Embryonic facial prominence (tissue), 1 donor: ENCODE results near the gene CST3.
"Not testable (repeated sequence)": the region's sequence is repeated elsewhere in the genome, so short reads cannot be mapped to it uniquely, and the experiment has no call there.

Experiments used
- DNase-seq: peaks from one replicate; pipeline ENCODE4 v3.0.0-alpha.2; 2016; ENCODE audit errors: extremely low spot score

CST3 gene

DNA sequence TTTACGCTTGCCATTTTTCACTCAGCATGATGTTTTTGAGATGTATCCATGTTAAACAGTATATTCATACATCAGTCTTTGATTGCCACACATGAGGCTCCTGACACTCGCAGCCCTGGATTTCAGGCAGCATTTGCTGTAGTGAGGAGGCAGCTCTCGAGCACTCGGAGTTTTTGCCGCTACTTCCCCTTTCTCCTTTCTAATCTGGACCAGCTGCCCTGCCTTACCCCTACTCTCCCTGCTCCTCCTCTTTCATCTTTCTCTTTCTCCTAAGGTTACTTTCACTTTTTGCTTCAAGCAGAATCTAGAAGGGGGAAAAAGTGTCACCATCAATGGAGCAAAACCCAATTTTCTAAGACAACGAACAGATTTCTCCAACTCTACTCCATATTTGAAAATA is 5.9 kb upstream of the CST3 start:
- no peak for DNase-seq

DNA sequence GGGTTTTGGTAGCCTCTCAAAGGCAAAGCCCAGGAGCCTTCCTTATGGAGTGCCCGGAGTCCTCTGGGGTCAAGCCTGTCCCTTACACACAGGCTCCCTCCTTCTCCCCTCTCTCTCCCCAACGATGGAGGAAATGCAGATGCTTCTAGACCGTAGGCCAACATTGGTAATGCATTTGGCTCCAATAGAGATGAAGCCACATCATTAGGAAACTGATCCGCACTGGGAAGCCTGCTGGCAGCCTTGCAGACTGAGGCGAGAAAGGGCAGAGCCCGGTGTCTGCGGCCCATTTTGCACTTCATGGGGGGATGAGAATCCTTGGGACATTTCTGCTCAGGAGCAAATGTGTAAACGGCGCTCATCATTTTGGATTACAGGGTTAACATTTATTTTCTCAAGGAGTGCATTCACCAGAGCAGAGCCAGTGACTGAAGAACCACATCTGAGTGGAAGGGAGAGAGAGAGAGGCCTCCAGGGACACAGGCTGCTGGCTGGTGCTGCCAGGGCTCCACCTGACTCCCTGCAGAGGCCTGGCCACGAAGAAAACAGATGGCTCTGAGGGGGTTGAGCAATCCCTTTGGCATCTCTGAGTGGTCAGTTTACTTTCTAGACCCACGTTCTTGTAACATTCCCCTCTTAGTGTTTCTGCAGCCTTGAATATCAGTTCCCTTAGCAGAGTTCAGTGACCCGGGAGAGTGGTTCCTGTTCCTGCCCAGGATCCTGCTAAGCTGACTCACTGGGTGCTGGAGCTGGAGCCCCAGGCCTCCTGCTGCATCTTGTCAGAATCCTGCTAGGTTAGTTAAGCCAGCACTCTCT is 4.4 kb upstream of the CST3 start:
- DNase-seq, result no peak

DNA sequence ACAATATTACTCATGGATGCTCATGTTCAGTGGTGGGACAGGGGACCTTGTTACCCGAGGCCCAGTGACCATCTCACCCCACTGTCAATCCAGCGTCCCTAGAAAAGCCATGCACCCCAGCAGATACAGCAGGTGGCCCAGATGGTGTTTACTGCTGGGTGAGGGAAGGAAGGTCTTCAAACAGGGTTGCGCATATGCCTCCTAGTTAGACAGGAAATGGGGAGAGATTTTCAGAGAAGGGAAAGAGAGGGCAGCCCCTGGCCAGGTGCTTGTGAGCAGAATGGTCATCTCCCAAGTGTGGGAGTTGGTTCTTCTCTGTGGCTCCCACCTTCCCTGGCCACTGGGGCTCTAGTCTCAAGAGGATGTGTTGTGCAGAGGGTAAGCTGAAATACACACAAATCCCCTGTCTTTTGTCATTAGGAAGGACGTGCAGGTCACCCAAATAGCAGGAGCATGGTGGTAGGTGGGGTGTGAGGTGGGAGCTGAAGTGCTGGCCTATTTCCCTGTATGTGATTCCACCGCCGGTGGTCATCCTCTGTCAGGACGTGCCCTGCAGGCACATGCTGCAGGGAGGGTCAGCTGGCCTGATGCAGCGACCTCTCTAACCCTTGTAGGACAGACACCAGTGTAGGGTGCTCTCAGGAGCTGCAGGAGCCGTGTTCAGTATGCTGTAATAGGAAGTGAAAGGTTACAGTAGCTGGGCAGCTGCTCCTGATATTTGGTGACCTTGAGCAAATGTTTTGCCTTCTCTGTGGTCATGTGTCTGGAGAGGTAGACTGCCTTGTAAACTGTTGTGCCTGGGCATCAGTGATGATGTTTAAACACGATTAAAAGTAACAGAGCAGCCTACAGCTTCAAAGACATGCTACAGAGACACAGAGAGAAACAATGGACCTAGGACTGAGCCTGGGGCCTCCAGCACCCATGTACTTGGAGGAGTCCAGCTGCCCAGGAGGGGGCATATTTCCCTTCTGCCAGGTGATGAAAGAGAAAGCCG is 3.2 kb upstream of the CST3 start:
- DNase-seq, result no peak

DNA sequence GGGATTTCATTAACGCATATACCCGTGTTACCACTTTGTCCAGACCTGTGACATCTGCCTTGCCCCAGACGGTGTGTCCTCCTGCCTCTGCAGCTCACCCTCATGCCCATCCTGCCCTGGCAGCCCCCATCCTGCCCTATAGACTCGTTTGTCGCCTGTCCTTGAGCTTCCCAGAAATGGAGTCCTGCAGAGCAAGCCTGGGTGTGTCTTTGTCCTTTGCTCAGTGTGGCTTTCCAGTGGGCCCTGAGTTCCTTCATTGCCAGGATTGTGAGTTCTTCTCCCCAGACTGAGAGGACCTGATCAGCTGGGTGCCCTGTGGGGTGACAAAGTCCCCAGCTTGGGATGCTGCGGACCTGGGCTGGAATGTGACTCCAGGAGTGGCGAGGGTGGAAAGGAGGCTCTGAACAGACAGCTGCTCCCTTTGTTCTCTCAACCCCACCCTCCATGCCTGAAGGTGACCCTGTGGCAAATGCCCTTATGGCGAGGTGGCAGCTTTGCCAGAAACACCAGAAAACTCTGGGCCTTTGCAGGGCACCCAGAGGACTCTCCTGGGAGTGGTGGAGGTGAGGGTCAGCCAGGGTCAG is 2.4 kb upstream of the CST3 start:
- no peak for DNase-seq

DNA sequence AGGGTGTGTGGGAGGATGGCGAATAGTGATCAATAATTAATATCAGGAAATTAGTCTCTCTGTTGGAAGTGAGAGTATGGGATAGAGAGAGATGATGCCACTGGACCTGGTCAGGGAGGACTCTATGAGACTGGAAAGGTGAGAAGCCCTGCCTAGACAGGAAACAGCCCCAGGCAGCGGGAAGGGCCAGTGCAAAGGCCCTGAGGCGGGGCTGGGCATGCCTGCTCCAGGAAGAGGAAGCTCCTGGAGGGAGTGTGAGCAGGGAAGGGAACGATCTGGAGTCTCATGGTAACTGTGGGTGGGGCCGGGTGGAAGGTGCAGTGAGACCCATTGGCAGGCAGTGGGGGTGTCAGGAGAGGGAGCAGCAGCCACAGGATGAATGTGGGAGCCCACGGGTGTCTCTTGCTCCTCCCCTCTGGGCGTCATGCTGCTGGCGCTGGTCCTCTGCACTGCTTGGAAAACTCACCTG is 1.8 kb upstream of the CST3 start:
- no peak for DNase-seq

DNA sequence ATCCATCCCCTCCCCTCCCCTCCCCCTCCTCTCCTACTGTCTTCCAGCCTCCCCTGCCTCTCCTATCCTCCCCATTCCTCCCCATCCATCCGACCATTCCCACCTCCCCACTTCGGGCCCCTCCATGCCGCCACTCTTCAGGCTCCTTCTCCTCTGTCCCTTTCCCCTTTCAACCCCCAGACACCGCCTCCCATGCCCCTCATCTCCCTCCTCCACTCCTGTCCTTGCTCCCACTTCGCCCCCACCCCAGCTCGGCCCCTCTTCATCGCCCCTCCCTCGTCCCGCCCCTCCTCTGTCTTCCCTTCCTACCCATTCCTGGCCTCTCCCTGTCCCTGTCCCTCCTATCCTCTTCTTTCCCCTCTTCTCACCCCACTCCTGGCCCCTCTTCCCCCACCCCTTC is 554 bp upstream of the CST3 start:
- no peak for DNase-seq

DNA sequence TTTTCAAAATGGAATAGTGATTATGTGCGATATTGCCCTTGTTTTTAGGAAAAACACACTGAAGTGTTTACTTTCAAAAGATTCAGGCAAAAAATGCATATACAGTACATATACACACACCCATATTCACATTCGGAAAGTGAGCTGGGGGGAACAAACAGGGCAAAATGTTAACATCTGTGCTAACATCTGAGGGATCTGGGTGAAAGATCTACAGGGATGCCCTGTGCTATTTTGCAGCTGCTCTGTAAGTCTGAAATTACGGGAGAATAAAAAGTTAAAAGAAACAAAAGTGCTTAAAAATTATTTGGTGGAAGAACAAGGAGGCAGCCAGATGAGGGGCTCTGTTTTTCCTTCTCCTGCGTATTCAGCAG is 860 bp downstream of the CST3 start:
- DNase-seq, result no peak

DNA sequence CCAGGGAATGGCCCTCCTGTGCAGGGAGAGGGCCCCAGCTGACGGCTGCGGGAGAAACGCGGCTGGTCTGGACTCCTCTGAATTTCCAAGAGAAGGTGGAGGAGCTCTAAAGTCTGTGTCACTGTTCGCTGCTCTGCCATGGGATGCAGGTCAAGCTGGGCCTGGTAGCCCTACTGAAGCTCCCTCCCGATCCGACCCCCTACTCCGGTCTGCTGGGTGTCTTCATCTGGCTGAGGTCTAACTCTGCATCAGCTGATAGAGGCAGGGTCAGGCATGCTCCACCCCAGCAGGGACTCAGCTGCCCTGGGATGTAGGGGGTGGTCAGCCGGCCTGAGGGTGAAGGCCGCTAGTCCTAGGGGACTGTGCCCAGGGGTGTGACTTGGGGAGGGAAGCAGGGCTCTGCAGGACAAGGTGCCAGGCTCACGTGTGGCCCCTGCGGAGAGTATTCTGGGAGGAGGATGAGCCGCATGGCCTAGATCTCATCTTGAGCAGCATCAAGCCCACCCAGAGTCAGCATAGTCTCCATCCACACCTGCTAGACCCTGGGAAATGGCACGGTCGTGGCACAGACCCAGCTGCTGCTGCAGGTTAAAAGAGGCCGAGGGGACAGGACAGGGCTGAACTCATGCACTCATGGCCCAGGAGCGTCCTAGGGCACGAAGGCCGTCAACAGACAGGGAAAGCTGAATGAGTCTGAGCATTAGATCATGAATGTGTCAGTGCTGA is 1.4 kb downstream of the CST3 start:
- DNase-seq, result no peak

DNA sequence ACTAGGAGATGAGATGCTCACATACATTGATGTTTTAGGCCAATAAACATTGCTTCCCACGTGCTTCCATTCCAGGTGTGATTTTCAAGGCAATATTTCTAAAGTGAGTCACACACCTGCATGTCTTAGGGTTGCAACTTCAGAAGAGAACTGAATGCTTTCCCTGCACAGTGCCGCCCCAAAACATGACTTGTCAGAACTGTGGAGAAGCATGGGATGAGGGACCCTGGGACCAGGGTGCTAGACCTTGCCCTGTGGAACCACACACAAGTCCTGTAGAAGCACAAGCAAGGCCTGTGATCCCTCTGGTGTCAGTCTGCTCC is 2.0 kb downstream of the CST3 start:
- DNase-seq, result not testable (repeated sequence)

DNA sequence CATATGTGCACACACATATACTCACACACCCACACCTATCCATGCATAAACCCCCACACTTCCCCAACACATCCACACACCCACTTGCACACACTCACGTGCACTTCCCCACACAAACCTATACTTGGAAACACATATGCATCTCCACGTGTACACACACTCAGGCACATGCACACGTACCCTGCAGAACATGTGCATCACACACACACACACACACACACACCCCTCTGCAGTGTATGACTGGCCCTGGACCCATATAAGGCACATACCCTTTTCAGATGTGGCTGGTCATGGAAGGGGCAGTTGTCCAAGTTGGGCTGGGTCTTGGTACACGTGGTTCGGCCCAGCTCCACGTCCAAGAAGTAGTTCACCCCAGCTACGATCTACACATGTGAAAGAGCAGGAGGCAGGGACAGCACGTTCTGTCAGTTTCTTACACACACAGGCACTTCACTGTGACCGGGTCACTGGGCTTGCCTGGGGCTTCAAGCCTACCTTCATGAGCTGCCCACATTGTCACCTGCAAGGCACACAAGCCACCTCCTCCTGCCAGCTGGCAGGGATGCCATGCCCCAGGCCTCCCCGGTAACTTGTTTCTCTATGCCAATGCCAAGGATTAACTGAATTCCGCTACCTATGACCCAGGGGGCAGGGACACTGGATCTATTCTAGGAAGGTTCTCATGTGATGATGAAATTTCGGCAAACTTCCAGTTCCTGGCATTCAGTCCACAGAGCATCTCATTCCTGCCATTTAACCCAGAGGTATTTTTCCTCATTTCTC is 2.6 kb downstream of the CST3 start:
- no peak for DNase-seq

DNA sequence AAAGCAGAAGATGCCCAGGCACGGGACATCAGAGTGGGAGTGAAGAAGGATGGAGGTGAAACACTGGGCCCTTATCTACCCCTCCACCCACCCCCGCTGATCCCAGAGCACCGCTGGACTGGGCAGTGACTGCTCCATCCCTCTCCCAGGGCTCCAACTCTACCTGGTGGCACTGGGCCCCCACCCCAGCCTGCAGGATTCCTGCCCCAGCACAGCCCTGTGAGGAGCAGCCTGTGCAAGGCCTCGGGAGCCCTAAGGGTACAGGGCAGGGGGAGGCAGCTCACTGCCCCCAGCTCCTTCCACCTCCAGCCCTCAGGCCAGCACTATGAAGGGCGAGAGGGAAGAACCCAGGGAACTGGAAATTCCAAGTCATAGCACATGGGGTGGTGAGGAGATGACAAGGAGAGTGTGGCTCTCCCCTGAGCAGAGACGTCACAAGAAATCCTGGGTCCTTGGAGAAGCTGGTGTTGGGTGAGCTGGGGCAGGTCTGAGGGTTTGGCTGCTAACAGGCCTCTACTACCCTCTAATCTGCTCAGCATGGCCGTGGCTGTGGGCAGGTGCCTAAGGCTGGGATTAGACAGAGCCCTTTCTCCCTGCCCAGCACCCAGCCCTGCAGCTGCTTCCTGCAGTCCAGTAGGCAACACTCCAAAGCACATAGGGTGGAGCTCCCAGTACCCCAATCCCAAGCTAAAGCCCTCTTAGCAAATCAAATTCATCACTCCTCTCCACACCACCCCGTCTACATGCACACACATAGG is 3.5 kb downstream of the CST3 start:
- no peak for DNase-seq

DNA sequence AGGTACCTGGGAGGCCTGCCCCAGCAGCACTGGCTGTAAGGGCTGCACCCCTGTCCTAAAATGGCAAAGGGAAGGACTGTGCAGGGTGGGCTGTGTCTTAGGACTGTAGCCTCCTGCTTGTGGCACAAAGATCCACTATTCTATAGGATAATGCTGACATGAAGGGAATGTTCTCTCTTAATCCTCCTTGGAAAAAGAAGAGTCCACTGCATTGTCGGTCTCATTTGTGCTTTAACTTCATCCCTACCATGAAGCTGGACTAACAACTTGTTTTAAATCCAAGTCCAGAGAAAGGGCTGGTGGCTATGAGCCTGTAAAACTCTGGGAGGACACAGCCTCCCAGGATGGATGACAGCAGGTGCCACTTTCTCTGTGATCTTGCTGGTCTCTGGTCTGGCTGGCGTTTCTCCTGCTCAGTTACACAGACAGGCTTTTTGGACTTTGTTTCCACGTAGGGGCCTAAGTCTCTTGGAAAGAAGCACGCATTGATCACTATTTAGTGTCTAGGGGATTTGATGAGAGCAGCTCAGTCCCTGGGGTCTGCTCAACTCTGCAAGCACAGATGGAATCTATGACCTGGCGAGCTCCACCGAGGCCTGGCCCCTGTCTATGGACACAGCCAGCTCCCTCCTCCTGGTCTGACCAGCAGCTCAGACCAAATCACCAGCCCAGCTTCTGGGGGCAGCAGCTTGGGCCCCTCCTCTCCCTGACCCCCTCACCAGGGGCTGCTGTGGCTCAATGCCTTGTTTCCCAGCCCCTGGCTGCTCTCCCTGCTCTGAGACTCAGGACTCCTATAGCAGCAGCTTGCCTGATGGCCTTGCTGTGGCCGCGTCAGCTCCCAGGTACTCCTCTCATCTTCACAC is 4.8 kb downstream of the CST3 start:
- no peak for DNase-seq

DNA sequence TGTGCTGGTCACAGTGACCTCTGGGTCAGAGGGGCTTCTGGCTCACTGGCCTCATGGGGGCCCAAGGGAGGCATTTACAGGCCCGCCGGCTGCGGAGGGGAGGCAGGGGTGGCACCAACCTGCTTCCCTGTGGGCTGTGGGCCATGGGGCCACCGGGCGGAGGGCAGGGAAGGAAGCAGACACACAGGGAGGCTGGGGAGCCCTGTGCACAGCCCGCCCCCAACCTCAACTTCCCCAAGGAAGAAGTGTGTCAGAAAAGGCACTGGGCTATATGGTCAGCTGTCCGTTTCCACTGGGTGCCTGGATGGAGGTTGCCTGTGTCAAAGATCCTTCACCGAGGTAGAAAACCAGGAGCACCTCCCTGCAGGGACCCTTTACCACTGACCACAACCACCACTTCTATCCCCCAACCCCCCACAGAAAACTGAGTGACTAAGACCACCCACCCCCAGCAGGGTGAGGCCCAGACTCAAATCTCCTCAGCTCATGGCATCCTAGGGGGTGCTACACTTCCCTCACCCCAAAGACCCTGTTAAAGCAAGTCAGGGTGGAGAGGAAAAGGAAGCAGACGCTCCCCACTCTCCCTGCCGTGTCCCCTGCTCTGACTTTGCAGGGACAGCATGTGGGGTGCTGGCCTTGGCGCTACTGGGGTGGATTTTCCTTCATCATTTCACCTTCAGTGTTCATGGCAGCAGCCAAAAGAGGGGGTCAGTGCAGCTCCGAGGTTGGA is 5.6 kb downstream of the CST3 start:
- DNase-seq, result no peak

DNA sequence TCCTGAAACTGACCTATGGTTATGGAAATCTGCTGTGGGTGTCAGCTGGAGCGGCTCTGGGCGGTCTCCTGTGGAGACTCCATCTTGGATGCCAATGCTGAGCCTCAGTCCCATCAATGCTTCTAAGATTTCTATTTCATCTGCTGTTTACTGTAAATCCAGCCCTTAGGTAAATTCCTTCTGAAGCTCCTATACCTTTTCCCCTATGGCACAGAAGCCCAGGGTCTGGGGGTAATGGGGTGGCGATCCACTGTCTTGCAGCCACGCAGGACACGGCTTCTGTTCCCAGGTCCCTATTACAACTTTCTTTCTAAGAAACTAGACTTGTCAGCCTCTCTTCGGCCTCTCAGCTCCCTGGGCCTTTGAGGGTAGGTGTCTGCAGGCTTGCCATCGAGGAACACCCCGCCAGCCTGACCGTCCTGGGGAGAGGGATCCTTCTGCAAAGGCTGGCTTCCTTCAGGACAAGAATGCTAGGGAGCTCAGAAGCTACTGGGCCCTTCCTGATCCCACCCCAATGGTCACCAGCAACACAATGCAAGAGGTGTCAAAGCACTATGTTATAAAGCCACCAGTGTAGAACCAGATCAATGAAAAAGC is 6.4 kb downstream of the CST3 start:
- no peak for DNase-seq

DNA sequence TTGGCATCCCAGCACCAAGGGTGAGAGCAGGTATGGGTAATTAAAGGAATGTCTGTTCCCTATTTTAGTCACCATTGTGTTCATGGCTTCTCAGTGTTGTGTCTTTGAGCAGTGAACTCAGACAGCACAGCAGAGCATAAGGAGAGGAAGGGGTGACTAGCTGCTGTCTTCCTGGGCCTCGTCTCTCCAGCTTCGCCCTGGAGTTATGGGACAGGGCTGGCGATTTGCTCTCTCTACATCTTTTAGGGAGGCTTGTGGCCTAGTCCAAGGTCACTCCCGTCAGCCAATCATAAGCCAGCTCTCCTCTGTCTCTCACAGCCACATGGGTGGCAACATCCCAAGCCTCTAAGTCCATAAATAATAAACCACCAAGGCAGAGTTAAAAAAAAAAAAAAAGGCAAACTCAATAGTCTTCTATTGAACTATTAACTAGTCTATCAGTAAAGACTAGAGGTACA is 7.3 kb downstream of the CST3 start:
- DNase-seq, result no peak

DNA sequence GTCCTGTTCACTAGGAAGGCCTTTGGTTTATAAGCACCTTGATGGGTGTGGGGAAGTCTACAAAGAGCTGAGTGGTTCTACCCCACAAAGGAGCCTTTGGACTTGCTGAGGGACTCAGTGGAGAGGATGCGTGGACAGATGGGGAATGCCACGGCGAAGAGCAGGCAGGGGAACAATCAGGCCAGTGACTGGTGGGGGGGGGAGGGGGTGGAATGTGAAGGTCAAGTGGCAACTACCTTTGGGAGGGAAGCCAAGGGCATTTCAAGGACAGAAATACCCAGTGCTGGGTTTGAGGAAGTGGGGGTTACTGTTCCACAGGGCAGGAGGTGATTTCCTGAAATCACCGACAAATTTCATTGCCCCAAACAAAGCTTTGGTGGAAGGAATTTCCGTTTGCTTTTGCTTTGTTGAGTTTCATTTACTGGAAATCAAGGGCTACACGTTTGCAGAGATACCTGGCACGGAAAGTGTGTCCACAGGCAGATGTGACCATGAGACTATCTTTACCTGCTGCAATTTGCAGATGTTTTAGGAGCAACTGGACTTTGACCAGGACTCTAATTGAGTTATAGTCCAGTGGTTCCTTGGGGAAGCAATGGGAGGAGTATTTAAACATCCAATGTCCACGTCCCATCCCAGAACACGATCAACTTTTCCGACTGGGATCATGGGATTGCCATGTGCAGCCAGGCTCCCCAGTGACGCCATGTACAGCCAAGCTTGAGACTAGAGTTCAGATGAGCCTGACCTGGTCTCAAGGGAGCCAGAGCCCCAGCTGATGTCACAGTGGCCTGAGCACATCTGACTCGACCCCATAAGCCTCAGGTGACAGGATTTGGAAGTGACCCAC is 8.0 kb downstream of the CST3 start:
- no peak for DNase-seq

DNA sequence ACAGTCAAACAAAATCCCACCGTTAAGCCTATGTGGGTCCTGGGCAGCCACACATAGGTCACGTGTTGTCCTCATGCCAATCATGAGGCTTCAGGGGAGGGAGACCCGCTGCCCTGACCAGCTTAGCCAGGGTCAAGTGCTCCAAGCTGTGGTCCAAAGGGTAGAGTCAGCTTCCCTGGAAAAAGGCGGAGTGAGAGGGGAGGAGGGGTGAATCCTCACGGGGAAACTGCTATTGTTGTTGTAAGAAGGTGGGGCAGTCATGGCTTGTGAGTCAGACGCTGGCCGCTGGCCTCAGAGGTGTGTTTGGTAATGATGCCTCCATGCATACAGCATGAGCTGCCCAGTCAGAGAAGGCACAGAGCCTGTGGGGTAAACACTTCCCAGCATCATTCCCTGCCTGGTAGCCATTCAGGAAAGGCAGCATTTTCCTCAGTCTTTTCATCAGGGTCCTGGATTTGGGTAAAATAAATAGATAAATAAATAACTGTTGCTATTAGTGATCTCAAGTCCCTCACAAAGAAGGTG is 8.7 kb downstream of the CST3 start:
- DNase-seq, result no peak
